Suprapubic skin (tissue), 3 donors: ENCODE data around the gene GLYATL1.

Experiments
- POLR2A ChIP-seq, 2 donors: fragments of 450-650 bp; IDR thresholded peaks; one replicate each; pipeline ENCODE4 v1.6.1; 2017; ENCODE audit warnings: antibody characterized with exemption in 2 of 2, mild to moderate bottlenecking in 2 of 2, moderate library complexity in 2 of 2
- TF ChIP-seq, protein P1 (sequence below), 2 donors: fragments of 200-600 bp in 1 of 2; fragments of 450-650 bp in 1 of 2; sonication (generic) in 1 of 2; IDR thresholded peaks; one replicate each; pipeline ENCODE4 v1.5.1; 2016 to 2019; ENCODE audit warnings: antibody characterized with exemption in 2 of 2, mild to moderate bottlenecking in 1 of 2, moderate library complexity in 1 of 2

DNA sequence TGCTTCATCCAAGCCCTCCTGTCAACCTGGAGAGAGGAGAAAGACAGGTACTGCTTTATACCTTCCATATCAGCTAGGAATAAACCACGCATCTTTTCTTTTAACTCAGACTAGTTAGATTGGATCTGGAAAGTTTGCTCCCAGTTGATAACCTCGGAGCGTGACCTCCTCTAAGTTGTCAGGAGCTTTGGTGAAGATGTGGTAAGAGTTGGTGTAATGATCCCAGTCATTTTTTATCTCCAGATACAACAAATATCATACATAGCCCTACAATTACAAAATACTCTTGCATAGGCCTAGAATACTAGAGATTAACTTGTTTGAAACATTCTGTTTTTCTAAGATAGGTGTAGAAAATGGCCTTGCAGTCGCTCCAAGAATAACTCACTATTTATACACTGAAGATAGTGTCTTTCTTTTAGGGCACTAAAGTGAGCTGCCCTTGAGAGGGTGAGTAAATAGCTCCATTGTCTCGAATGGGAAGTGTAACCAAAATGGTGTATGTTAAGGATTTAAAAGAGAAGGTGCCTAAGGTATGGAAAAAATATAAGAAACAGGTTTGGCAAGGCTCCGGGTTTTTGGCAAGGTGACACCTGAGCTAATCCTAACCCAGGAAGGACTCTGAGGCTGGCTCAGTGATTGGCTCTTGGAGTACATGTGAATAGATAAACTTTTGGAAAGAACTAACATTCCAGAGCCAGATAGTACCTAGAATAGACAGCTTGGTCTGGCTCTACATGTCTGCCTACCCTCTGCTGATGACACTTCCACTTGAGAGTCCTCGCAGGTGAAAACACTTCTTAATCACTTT, 59.4 kb downstream of the GLYATL1 start:
- TF ChIP-seq, protein P1, sequence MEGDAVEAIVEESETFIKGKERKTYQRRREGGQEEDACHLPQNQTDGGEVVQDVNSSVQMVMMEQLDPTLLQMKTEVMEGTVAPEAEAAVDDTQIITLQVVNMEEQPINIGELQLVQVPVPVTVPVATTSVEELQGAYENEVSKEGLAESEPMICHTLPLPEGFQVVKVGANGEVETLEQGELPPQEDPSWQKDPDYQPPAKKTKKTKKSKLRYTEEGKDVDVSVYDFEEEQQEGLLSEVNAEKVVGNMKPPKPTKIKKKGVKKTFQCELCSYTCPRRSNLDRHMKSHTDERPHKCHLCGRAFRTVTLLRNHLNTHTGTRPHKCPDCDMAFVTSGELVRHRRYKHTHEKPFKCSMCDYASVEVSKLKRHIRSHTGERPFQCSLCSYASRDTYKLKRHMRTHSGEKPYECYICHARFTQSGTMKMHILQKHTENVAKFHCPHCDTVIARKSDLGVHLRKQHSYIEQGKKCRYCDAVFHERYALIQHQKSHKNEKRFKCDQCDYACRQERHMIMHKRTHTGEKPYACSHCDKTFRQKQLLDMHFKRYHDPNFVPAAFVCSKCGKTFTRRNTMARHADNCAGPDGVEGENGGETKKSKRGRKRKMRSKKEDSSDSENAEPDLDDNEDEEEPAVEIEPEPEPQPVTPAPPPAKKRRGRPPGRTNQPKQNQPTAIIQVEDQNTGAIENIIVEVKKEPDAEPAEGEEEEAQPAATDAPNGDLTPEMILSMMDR (IDR thresholded peaks at IDR 0.05): no peak
- no peak for TF ChIP-seq POLR2A (IDR thresholded peaks at IDR 0.05)
